GM21515 (cell line): ENCODE data around the gene MYH14.

Source experiments
- ATAC-seq: cut with Tn5 transposase; IDR thresholded peaks from one replicate; pipeline ENCODE4 v1.9.1; 2021; ENCODE audit not compliant: unreplicated experiment

Gene MYH14

GRCh38 chr19:50192463-50193211 is 10.8 kb upstream of the MYH14 start:
- ATAC-seq = no peak

DNA sequence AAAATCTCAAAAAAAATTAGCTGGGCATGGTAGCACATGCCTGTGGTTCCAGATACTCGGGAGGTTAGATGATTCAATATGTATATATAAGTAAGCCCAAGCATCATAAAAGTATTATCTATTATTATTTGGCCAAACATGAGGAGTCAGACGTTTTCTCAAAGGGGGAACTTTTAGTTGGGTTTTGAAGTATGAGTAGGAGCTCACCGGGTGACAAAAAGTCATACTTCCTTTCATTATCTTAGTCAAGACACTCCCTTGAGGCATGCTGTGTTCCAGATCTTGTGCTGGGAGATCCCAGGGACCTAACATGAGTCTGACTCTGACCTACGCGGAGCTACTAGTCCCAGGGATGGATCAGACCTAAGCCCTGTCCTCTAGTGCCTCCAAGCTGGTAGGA is 8.2 kb upstream of the MYH14 start:
- ATAC-seq = no peak

GRCh38 chr19:50196322-50196932 is 7.0 kb upstream of the MYH14 start:
- no peak for ATAC-seq

DNA sequence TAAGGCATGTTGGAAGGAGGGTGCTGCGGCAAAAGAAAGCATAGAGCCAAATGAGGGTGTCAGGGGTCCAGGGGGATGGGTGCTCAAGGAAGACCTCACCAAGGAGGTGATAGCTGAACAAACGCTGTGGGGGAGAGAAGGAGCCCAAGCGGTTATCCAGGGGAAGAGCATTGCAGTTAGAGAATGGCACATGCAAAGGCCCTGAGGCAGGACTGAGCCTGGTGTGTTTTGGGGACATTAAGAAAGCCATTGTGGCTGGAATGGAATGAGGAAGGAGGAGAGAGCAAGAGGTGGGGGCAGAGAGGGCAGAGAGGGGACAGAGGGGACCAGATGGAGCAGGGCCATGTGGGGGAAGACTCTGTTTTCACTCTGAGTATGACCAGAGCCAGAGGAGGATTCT is 6.1 kb upstream of the MYH14 start:
- no peak for ATAC-seq

DNA sequence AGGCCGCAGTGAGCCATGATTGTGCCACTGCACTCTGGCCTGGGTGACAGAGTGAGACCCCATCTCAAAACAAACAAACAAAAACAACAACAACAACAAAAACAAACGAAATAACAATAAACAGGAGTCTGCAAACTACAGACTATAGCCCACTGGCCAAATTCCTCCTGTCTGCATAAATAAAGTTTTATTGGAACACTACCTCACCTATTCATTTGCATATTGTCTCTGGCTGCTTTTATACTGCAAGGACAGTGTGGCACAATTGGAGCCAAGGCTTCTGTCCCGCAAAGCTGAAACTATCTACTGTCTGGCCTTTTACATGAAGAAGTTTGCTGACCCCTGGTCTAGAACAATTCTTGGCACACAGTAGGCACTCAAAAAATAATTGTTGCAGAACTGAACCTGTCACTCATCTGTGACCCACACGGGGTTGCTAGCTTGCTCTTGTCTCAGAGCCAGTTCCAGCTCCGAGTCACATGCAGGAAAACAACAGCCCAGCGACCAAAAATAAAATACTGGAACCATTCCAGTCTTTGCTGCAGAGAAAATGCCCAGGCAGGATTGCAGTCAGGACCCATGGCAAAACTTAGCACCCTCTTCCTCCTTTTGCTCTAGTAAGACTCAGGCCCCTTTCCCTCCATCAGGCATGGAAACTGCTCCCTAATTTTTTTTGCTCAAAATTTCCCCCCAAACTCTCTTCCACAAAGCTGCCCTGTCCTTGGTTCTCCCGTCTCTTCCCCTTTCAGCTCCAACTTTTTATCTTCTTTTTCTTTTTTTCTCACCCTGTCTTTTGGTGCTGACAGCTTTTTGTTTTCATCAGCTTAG is 4.8 kb upstream of the MYH14 start:
- no peak for ATAC-seq

GRCh38 chr19:50199259-50199555 is 4.2 kb upstream of the MYH14 start:
- no peak for ATAC-seq

DNA sequence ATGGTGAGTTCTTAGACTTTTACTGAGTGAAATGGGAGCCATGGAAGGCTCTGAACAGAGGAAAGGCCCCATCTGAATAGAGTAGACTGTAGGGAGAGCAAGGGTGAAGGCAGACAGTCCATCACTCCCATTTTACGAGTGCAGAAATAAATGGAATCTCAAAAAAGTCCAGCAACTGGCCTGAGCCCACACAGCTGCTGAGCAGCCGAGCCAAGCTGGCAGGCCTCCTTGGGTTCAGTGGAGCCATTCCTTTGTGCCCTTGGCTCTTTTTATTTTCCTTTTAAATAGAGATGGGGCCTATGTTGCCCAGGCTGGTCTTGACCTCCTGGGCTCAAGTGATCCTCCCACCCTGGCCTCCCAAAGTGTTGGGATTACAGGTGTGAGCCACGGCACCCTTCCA is 1.0 kb upstream of the MYH14 start:
- ATAC-seq = no peak

GRCh38 chr19:50202962-50203280 is 501 bp upstream of the MYH14 start:
- ATAC-seq = no peak

DNA sequence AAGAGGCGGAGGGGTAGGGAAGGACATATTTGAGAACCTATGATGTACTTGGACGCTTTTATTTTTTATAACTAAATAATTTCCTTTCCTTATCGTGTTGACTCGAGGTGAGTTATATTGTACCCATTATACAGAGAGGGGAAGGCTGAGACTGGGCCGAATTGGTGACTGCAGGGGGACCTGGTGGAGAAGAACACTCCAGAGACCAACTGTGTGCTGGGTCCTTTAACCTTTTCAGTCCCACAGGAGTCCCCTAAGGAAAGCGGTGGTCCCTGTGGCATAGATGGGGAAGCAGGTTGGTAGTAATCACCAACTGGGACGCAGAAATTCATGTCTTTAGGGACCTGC is 633 bp downstream of the MYH14 start:
- no peak for ATAC-seq

- no peak for ATAC-seq
These were observed 1.6 kb downstream of the MYH14 start for GRCh38 chr19:50204811-50205675.

DNA sequence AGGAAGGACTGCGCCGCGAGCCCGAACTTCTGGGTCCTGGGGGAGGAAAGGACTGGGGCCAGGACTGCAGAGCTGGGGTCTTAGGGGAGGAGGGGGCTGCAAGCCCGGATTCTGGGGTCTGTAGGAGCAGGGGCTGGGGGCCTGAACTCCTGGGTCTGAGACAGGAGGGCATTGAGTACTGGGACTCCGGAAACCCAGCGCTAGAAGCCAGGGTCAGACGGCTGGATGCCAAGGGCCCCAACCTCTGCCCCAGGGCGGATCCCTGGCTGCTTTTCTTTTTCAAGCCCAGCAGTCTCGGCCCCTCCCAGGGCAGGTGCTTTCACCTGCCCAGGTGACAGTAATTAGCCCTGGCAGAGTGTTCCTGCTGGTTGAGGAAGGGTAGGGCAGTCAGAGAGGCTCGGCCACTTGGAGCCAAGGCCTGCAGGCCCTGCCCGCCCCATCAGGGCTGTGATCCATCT is 2.3 kb downstream of the MYH14 start:
- ATAC-seq = no peak

DNA sequence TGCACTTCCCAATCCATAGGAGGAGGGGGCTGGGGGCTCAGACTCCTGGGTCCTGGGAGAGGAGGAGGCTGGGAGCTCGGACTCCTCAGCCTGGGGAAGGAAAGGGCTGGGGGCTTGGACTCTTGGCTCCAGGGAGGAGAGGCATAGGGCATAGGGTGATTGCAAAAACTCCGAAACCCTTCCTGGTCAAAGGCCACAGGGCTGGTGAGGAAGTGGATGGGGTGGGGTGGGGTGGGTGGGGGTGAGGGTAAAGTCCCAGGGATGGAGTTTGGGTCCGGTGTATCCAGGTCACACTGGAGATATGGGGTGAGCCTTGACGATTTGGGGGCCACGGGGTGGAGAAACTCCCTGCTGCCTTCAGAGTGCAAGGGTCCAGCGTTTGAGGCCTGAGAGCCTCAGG is 2.8 kb downstream of the MYH14 start:
- no peak for ATAC-seq

DNA sequence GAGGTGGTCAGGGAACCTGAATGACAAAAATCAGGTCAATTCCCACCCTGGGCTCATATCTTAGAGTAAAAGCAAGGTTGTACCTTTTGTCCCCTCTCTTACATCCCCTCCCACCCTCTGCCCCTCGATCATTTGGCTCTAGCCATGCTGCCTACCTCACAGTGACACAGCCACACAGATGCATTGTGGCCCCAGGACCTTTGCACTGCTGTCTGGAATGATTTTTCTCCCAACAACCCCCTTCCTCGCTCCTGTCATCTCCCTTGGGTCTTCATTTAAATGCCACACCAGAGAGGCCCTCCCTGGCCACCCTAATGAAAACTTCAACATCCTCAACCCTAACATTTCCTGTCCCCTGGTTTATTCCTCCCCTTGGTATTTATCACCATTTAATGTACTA is 4.3 kb downstream of the MYH14 start:
- ATAC-seq = no peak

DNA sequence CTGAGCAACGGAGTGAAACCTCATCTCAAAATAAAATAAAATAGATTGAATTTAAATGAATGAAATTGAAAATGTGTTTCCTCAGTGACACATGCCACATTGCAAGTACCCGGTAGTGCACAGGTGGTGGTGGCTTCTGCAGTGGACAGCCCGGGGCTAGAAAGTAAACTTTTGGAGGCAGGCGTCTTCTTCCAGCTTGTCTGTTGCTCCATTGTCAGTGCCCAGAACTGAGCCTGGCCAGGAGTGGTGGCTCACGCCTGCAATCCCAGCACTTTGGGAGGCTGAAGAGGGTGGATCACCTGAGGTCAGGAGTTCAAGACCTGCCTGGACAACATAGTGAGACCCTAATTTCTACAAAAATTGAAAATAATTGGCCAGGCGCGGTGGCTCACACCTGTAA is 5.7 kb downstream of the MYH14 start:
- ATAC-seq = no peak

DNA sequence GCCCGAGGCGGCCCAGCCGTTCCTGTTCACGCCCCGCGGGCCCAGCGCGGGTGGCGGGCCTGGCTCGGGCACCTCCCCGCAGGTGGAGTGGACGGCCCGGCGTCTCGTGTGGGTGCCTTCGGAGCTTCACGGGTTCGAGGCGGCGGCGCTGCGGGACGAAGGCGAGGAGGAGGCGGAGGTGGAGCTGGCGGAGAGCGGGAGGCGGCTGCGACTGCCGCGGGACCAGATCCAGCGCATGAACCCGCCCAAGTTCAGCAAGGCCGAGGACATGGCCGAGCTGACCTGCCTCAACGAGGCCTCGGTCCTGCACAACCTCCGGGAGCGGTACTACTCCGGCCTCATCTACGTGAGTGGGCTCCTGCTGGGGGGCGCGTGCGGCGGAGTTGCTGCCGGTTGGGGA is 7.0 kb downstream of the MYH14 start:
- no peak for ATAC-seq

DNA sequence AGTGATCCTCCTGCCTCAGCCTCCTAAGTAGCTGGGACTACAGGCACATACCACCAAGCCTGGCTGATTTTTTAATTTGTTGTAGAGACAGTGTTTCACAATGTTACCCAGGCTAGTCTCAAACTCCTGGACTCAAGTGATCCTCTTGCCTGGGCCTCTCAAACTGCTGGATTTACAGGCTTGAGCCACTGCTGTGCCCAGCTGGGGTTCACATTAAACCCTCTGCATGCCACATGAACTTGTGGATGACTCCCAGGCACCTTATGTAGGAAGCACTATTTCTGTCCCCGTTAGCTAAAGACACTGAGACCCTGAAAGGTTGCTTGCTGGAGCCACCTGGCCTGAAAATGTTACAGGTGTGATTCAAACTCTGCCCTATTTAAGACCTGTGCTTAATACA is 10.5 kb downstream of the MYH14 start:
- no peak for ATAC-seq

DNA sequence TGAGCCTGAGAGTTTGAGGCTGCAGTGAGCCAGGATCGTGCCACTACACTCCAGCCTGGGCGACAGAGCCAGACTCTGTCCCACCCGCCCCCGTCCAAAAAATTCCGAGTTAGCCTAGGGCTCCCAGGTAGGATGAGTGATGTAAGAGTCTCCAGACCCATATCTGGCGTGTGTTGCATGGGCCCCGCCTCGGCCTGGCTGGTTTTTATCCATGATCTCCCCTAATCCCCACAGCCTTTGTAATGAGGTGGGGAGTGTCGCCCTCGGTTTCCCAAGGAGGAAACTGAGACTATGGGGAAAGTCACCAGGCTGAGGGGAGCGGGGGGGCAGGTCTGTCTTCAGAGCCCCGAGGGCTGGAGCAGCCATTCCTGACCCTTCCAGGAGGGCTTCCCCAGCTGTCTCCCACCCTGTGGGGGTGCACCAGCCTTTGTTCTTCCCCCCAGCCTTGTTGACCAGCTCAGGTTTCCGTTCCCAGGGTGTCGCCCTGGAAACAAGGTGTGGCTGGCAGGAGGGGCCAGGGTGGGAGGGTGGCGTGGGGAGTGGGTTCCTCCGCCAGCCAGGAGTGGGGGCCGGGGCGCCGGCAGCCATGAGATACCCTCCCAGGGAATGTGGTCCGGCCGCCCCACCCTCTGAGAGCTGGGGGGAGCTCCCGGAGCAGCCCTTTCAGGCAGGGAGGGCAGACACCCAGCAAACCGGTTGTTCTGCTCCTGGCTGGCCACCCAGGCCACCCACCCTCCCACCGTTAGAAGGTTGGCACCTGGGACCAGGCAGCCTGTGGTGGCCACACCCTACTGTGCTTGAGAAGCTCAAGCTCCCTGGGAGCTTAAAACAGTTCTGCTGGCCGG is 11.5 kb downstream of the MYH14 start:
- ATAC-seq = no peak

DNA sequence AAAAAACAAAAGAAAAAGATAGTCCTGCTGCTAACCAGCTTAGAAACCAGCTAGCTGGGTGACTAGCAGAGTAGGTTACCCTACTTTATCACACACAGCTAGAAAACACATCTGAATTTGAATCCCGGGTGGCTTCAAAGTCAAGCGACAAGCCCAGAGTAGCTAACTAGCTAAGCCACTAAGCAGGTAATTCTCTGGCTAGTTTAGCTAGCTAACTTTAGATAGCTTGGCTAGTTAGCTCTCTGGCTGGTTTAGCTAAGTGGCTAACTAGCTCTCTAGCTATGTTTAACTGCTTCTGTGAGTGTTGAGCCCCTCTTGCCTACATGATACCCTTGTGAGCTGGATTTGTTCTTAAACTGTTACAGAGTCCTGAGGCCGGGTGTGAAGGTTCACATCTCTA is 12.4 kb downstream of the MYH14 start:
- no peak for ATAC-seq

DNA sequence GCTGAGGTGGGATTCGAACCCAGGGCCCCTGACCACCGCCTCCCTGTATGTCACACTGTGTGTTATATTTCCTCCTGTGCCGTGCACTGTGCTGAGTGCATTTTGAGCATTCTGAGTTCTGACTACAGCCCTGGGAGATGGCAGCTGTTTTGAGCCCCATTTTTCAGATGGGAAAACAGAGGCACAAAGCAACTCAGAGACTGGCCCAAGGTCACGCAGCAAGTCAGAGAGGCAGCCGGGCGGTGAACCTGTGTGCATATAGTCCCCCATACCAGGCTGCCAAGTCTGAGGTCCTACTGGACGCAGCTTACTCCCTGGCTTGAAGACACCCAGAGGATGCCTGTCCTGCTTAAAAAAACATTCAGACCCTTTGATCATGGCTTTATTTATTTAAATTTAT is 17.7 kb downstream of the MYH14 start:
- no peak for ATAC-seq

GRCh38 chr19:50222691-50223438 is 19.4 kb downstream of the MYH14 start:
- no peak for ATAC-seq
